ENCODE results near the gene INO80C.

DNA sequence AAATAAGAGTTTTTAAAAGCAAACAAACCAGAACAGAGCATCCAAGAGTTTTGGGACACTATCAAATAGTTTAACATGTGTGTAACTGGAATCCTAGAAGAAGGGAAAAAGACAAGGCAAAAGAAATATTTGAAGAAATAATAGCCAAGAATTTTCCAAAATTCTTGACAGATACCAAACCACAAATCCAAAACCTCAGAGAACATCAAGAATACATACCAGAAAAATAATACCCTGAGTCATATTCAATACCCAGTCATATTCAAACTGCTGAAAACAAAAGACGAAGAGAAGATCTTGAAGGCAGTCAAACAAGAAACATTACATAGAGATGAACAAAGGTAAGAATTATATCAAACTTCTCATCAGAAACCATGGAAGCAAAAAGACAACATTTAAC lies 22.9 kb downstream of the INO80C start:
- no peak for TF ChIP-seq POLR2A (IDR thresholded peaks at IDR 0.05; ENCODE audit: low read length)
- no peak for TF ChIP-seq GATA1 (IDR thresholded peaks at IDR 0.05; ENCODE audit: low read depth, low read length)
